GM13976 (cell line): Measurements from ENCODE around the gene TNK2.

Experiments
- DNase-seq: peaks from one replicate; pipeline ENCODE4 v3.0.0; 2012; ENCODE audit warnings: low spot score
- in situ Hi-C: fragments of 300-500 bp; cut with MboI; formaldehyde crosslinking; loops from one replicate; pipeline ENCODE4 v1.12.0; 2022; ENCODE audit warnings: low sequenced_read_pairs, mixed read lengths, inconsistent platforms; ENCODE audit not compliant: unreplicated experiment
- TF ChIP-seq, protein P1 (sequence below): IDR thresholded peaks from 2 replicates; pipeline ENCODE4 v1.5.1; 2012; ENCODE audit warnings: borderline replicate concordance, mild to moderate bottlenecking; ENCODE audit not compliant: insufficient read depth; ENCODE audit errors: extremely low read depth, missing control alignments, control extremely low read depth

Gene TNK2

DNA sequence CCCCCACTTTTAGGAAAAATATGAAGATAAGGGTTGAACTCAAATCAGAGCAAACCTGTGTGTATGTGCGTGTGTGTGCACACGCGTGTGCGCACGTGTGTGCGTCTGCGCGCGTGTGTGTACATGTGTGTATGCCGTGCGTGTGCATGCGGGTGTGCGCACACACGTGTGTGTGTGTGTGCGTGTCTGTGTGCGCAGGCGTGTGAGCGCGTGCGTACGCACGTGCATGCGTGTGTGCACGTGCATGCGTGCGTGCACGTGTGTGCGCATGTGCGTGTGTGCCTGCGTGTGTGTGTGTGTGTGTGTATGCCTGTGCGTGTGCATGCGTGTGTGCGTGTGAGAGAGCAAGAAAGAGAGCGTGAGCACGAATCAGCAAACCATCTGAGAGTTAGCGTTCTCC lies 20.7 kb downstream of the TNK2 start:
- no peak for DNase-seq
- in situ Hi-C loops = no loop called here
- TF ChIP-seq, protein P1, sequence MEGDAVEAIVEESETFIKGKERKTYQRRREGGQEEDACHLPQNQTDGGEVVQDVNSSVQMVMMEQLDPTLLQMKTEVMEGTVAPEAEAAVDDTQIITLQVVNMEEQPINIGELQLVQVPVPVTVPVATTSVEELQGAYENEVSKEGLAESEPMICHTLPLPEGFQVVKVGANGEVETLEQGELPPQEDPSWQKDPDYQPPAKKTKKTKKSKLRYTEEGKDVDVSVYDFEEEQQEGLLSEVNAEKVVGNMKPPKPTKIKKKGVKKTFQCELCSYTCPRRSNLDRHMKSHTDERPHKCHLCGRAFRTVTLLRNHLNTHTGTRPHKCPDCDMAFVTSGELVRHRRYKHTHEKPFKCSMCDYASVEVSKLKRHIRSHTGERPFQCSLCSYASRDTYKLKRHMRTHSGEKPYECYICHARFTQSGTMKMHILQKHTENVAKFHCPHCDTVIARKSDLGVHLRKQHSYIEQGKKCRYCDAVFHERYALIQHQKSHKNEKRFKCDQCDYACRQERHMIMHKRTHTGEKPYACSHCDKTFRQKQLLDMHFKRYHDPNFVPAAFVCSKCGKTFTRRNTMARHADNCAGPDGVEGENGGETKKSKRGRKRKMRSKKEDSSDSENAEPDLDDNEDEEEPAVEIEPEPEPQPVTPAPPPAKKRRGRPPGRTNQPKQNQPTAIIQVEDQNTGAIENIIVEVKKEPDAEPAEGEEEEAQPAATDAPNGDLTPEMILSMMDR = no peak

GRCh38 chr3:195886181-195887141 lies 21.9 kb downstream of the TNK2 start:
- TF ChIP-seq, protein P1 = no peak
- in situ Hi-C loops = no loop called here
- no peak for DNase-seq

DNA sequence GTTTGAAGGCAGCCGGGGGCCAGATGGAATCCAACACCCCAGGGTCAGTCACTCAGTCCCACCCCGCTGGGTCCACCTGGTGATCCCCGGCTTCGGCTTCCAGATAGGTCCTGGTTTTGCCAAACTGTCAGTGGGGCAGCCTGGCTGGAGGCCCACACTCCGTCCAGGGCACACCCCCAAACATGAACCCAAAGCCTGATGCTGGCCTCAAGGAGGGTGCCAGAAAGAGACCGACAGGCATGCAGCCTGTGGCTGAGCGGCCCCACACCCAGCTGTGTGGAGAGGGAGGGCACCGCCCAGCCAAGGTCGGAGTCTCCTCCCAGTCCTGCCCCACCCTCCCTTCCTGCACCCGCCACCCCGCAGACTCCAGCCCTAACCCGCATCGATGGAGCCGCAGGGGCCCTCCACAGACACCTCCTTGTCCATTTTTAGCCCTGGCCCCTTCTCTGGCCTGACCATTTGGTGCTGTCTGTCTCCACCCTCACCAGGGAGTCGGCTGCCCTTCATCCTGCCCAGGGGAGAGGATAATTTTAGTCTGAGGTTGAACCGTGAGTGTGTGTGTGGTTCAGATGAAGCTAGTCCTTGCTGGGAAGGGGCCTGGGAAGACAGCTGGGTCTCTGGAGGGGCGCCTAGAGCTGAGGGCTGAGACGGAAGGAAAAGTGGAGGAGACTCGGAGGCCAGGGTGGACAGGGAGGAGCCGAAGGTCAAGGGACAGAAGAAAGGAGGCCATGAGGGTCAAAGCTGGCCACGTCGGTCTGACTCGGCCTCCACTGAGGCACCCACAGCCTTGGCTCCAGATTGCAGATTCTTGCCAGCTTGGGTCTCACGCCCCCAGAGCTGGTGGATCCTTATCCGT lies 23.1 kb downstream of the TNK2 start:
- in situ Hi-C loops = no loop called here
- TF ChIP-seq, protein P1 = no peak
- no peak for DNase-seq

DNA sequence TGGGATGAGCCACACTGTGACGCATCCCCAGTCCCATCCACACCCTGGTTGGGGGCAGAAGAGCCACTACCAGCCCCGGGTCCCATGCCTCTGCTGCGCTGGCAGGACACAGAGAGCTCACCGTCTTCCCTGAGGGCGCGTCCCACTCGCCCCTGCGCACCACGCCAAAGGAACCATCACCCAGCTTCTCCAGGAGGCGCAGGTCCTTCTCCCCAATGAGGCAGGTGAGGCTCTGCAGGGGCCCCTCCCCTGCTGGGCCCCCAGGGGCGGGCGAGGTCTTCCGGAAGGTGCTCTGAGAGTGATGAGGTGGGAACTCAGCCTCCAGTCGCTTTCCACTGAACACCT lies 23.7 kb downstream of the TNK2 start:
- in situ Hi-C loops = no loop called here
- DNase-seq = no peak
- TF ChIP-seq, protein P1 = no peak

GRCh38 chr3:195883801-195884200 lies 24.6 kb downstream of the TNK2 start:
- DNase-seq = no peak
- TF ChIP-seq, protein P1 = no peak
- in situ Hi-C loops = no loop called here

GRCh38 chr3:195883160-195883559 lies 25.2 kb downstream of the TNK2 start:
- TF ChIP-seq, protein P1 = no peak
- no peak for DNase-seq
- in situ Hi-C loops = no loop called here
